MM.1S (cell line): ENCODE data around the gene ACOT4.

ENCODE experiments used
- DNase-seq: peaks from one replicate; pipeline ENCODE4 v3.0.0-alpha.2; 2015
- H2AFZ ChIP-seq: fragments of 300-600 bp; sonication (generic); 2 replicates; pipeline ENCODE4 v1.6.0; 2016; ENCODE audit warnings: antibody characterized with exemption, low read length
- H3F3A ChIP-seq: fragments of 300-600 bp; sonication (generic); 2 replicates; pipeline ENCODE4 v1.6.1; 2016; ENCODE audit warnings: mild to moderate bottlenecking, antibody characterized with exemption, low read length, moderate library complexity, mixed read lengths; ENCODE audit not compliant: insufficient read depth
- H3K27ac ChIP-seq: fragments of 300-600 bp; sonication (generic); 2 replicates; pipeline ENCODE4 v1.5.1; 2016; ENCODE audit warnings: mild to moderate bottlenecking, low read length
- H3K27me3 ChIP-seq: fragments of 300-600 bp; sonication (generic); replicated peaks from 2 replicates; pipeline ENCODE4 v1.6.0; 2016; ENCODE audit warnings: low read length; ENCODE audit not compliant: insufficient read depth
- H3K36me3 ChIP-seq: fragments of 300-600 bp; sonication (generic); replicated peaks from 2 replicates; pipeline ENCODE4 v1.6.1; 2016; ENCODE audit warnings: mild to moderate bottlenecking, low read length, mixed read lengths; ENCODE audit not compliant: insufficient read depth
- H3K4me1 ChIP-seq: fragments of 300-600 bp; sonication (generic); 2 replicates; pipeline ENCODE4 v1.6.1; 2016; ENCODE audit warnings: low read length, mixed read lengths
- H3K4me2 ChIP-seq: fragments of 300-600 bp; sonication (generic); 2 replicates; pipeline ENCODE4 v1.6.0; 2016; ENCODE audit warnings: low read depth, low read length
- H3K4me3 ChIP-seq: fragments of 300-600 bp; sonication (generic); 2 replicates; pipeline ENCODE4 v1.5.1; 2016; ENCODE audit warnings: low read length, mixed read lengths
- H3K79me2 ChIP-seq: fragments of 300-600 bp; sonication (generic); 2 replicates; pipeline ENCODE4 v1.6.1; 2016; ENCODE audit warnings: mixed run types, low read length, mixed read lengths
- H3K9ac ChIP-seq: fragments of 300-600 bp; sonication (generic); 2 replicates; pipeline ENCODE4 v1.6.1; 2016; ENCODE audit warnings: low read length, mixed read lengths
- H3K9me2 ChIP-seq: fragments of 300-600 bp; sonication (generic); replicated peaks from 2 replicates; pipeline ENCODE4 v1.6.1; 2016; ENCODE audit warnings: mild to moderate bottlenecking, low read length, mixed read lengths; ENCODE audit not compliant: insufficient read depth
- H3K9me3 ChIP-seq: fragments of 300-600 bp; sonication (generic); replicated peaks from 2 replicates; pipeline ENCODE4 v1.6.1; 2016; ENCODE audit warnings: mild to moderate bottlenecking, low read length, mixed read lengths; ENCODE audit not compliant: insufficient read depth
- H4K20me1 ChIP-seq: fragments of 300-600 bp; sonication (generic); 2 replicates; pipeline ENCODE4 v1.6.1; 2016; ENCODE audit warnings: mild to moderate bottlenecking, low read length, moderate library complexity, mixed read lengths; ENCODE audit not compliant: insufficient read depth
- EZH2 ChIP-seq: fragments of 300-600 bp; sonication (generic); optimal IDR thresholded peaks from 2 replicates; pipeline ENCODE3; 2017; ENCODE audit warnings: low read depth, mild to moderate bottlenecking, antibody characterized with exemption, low read length, mixed read lengths
- EZH2phosphoT487 ChIP-seq: fragments of 300-600 bp; sonication (generic); IDR thresholded peaks from 2 replicates; pipeline ENCODE4 v1.6.1; 2018; ENCODE audit warnings: antibody characterized with exemption, low read length
- TF ChIP-seq, protein P1 (sequence below): fragments of 300-600 bp; sonication (generic); IDR thresholded peaks from 2 replicates; pipeline ENCODE4 v1.5.1; 2016; ENCODE audit warnings: antibody characterized with exemption, low read length, mixed read lengths

The ACOT4 gene

DNA sequence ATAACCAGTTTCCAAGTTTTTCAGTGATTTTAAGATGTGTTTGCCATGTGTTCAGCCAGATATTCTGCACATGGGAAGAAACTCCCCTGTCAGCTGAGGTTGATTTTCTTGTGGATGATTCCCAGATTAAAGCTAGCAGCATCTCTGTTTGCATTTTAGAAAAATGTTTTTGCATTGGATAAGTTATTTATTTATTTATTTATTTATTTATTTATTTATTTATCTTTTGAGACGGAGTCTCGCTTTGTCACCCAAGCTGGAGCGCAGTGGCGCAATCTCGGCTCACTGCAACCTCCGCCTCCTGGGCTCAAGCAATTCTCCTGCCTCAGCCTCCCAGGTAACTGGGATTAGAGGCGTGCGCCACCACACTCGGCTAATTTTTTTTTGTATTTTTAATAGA is 2.8 kb downstream of the ACOT4 start:
- Histone ChIP-seq H3K9me3 (no peaks in the 10 kb centered on the region), H3K36me3 (no peaks in the 10 kb centered on the region), H2AFZ (no peak overlapping the region), H3K27me3 (no peaks in the 10 kb centered on the region), H3K4me2 (no peak overlapping the region), H3K79me2 (no peaks in the 10 kb centered on the region), H3K4me1 (no peaks in the 10 kb centered on the region), H3K27ac (no peak overlapping the region), H3K9me2 (no peaks in the 10 kb centered on the region), H3F3A (no peaks in the 10 kb centered on the region), H4K20me1 (no peaks in the 10 kb centered on the region), H3K4me3 (no peak overlapping the region), H3K9ac (no peak overlapping the region)
- TF ChIP-seq EZH2 (no peak), EZH2phosphoT487 (no peak)
- TF ChIP-seq, protein P1, sequence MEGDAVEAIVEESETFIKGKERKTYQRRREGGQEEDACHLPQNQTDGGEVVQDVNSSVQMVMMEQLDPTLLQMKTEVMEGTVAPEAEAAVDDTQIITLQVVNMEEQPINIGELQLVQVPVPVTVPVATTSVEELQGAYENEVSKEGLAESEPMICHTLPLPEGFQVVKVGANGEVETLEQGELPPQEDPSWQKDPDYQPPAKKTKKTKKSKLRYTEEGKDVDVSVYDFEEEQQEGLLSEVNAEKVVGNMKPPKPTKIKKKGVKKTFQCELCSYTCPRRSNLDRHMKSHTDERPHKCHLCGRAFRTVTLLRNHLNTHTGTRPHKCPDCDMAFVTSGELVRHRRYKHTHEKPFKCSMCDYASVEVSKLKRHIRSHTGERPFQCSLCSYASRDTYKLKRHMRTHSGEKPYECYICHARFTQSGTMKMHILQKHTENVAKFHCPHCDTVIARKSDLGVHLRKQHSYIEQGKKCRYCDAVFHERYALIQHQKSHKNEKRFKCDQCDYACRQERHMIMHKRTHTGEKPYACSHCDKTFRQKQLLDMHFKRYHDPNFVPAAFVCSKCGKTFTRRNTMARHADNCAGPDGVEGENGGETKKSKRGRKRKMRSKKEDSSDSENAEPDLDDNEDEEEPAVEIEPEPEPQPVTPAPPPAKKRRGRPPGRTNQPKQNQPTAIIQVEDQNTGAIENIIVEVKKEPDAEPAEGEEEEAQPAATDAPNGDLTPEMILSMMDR, result no peak
- DNase-seq, result no peak

DNA sequence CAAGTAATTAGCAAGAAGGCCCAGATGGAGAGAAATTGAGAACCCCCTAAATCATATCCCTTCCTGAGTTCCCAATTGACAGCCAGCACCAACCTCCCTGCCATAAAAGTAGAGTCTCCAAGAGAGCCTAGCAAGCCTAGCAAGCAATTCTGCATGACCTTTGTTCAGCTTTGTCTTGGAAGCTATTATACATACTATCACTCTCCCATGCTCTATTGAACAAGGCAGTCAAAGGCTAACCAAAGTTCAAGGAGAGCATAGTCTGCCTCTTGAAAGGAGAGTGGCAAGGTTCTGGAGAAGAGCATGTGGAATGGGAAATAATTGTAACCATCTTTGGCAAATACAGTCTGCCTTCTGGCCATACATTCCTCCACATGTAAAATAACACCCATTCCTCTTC is 7.8 kb downstream of the ACOT4 start:
- Histone ChIP-seq H3K9me3 (no peaks in the 10 kb centered on the region), H4K20me1 (no peaks in the 10 kb centered on the region), H3K9ac (no peak overlapping the region), H3K4me3 (no peak overlapping the region), H3K36me3 (no peaks in the 10 kb centered on the region), H3K79me2 (no peaks in the 10 kb centered on the region), H3K4me2 (no peak overlapping the region), H3K27me3 (no peaks in the 10 kb centered on the region), H2AFZ (no peak overlapping the region), H3K9me2 (no peaks in the 10 kb centered on the region), H3K27ac (no peak overlapping the region), H3F3A (no peaks in the 10 kb centered on the region), H3K4me1 (no peaks in the 10 kb centered on the region)
- TF ChIP-seq, protein P1, result no peak
- no peak for TF ChIP-seq EZH2
- no peak for DNase-seq

DNA sequence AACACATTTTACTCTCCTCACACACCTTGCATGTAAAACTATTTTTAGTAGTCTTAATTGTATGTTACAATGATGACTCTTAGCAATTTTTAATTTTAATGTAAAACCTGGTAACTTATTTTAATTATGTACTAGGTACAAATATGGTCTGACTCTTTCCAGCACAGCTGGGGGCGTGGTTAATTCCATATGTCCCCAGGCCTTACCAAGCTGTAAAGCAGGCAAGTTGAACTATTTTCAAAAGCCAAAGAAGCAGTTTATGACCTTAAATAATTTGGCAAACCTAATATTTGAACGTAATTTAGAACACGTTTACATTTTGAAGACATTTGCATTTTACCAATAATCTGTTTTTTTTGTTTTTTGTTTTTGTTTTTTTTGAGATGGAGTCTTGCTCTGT is 11.3 kb downstream of the ACOT4 start:
- H3F3A ChIP-seq, result no peaks in the 10 kb centered on the region

More for the DNA sequence above, 11.3 kb downstream of the ACOT4 start:
- H3K4me1 ChIP-seq, result no peaks in the 10 kb centered on the region
- no peaks in the 10 kb centered on the region for H3K79me2 ChIP-seq
- TF ChIP-seq EZH2, result no peak
- TF ChIP-seq, protein P1, result no peak
- no peak for TF ChIP-seq EZH2phosphoT487
- no peak for DNase-seq
- H3K9ac ChIP-seq, result no peak overlapping the region
- H3K9me3 ChIP-seq, result no peaks in the 10 kb centered on the region
- H2AFZ ChIP-seq, result no peak overlapping the region
- no peak overlapping the region for H3K4me3 ChIP-seq
- no peaks in the 10 kb centered on the region for H3K9me2 ChIP-seq
- H3K27ac ChIP-seq, result no peak overlapping the region
- no peaks in the 10 kb centered on the region for H3K27me3 ChIP-seq
- H3K4me2 ChIP-seq, result no peak overlapping the region
- H3K36me3 ChIP-seq, result no peaks in the 10 kb centered on the region
- no peaks in the 10 kb centered on the region for H4K20me1 ChIP-seq
